Sigmoid colon (tissue), 4 donors: ENCODE measurements around the gene ZNG1B.
"Not testable (repeated sequence)": the region's sequence is repeated elsewhere in the genome, so short reads cannot be mapped to it uniquely, and the experiment has no call there.

Experiments
- CTCF ChIP-seq, 4 experiments: fragments of 450-650 bp in 3 of 4; fragments of 200-600 bp in 1 of 4; IDR thresholded peaks; one replicate each; pipeline ENCODE4 v1.5.1; 2016 to 2019; ENCODE audit warnings: antibody characterized with exemption in 4 of 4, mild to moderate bottlenecking in 3 of 4, moderate library complexity in 2 of 4
- POLR2A ChIP-seq, 2 donors: fragments of 450-650 bp; IDR thresholded peaks; one replicate each; pipeline ENCODE4 v1.6.1; 2016; ENCODE audit warnings: antibody characterized with exemption in 2 of 2, mild to moderate bottlenecking in 2 of 2, moderate library complexity in 2 of 2
- POLR2AphosphoS5 ChIP-seq, 4 donors: sonication (generic); formaldehyde crosslinking; IDR thresholded peaks; one replicate each; pipeline ENCODE4 v1.6.1; 2017; ENCODE audit warnings: antibody characterized with exemption in 4 of 4

- TF ChIP-seq CTCF, POLR2A, POLR2AphosphoS5 (IDR thresholded peaks at IDR 0.05): not testable (repeated sequence)
Measured at GRCh38 chr2:113498365-113498764, 60.9 kb downstream of the ZNG1B start, which contains the start of gene FOXD4L1.
